ENCODE measurements around the gene MBOAT1.

DNA sequence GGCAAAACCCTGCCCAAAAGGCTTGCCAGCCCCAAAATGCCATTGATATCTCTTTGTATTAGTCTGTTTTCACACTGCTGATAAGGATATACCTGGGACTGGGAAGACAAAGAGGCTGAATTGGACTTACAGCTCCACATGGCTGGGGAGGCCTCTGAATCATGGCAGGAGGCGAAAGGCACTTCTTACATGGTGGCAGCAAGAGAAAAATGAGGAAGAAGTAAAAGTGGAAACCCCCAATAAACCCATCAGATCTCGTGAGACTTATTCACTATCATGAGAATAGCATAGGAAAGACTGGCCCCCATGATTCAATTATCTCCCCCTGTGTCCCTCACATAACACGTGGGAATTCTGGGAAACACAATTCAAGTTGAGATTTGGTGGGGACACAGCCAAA lies 28.6 kb downstream of the MBOAT1 start:
- TF ChIP-seq, protein P1, sequence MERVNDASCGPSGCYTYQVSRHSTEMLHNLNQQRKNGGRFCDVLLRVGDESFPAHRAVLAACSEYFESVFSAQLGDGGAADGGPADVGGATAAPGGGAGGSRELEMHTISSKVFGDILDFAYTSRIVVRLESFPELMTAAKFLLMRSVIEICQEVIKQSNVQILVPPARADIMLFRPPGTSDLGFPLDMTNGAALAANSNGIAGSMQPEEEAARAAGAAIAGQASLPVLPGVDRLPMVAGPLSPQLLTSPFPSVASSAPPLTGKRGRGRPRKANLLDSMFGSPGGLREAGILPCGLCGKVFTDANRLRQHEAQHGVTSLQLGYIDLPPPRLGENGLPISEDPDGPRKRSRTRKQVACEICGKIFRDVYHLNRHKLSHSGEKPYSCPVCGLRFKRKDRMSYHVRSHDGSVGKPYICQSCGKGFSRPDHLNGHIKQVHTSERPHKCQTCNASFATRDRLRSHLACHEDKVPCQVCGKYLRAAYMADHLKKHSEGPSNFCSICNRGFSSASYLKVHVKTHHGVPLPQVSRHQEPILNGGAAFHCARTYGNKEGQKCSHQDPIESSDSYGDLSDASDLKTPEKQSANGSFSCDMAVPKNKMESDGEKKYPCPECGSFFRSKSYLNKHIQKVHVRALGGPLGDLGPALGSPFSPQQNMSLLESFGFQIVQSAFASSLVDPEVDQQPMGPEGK (CRISPR knock-in tag; IDR thresholded peaks at IDR 0.05; ENCODE audit: borderline replicate concordance), result no peak
- TF ChIP-seq ARNTL (CRISPR knock-in tag; IDR thresholded peaks at IDR 0.05; ENCODE audit: borderline replicate concordance, low read depth), result no peak
- no peak for TF ChIP-seq SNAI2 (CRISPR knock-in tag; IDR thresholded peaks at IDR 0.05)
- no peak for TF ChIP-seq RARB (CRISPR knock-in tag; IDR thresholded peaks at IDR 0.05)
- TF ChIP-seq ZNF8 (CRISPR knock-in tag; IDR thresholded peaks at IDR 0.05), result no peak
- TF ChIP-seq BACH2 (CRISPR knock-in tag; IDR thresholded peaks at IDR 0.05; ENCODE audit: borderline replicate concordance), result no peak
- TF ChIP-seq TCF4 (CRISPR knock-in tag; IDR thresholded peaks at IDR 0.05; ENCODE audit: borderline replicate concordance), result no peak
- no peak for TF ChIP-seq CSDC2 (CRISPR knock-in tag; IDR thresholded peaks at IDR 0.05)

Data from SK-N-SH treated with all-trans-retinoic acid at 6 μM for 48 hours (cell line).